WTC11 (cell line): ENCODE data around the gene MRPS27.

Experiments used
- CREB1 ChIP-seq: sonication (generic); formaldehyde crosslinking; IDR thresholded peaks from 2 replicates; pipeline ENCODE4 v1.8.0; 2023; ENCODE audit warnings: mild to moderate bottlenecking, missing genetic modification reagents
- ELF4 ChIP-seq: sonication (generic); formaldehyde crosslinking; IDR thresholded peaks from 2 replicates; pipeline ENCODE4 v1.8.1; 2022; ENCODE audit warnings: low read depth, mild to moderate bottlenecking, moderate library complexity, missing genetic modification reagents
- EMX1 ChIP-seq: fragments of 250-450 bp; sonication (Bioruptor Pico); IDR thresholded peaks from 2 replicates; pipeline ENCODE4 v1.8.0; 2021; ENCODE audit warnings: mild to moderate bottlenecking
- FOXJ3 ChIP-seq: sonication (generic); formaldehyde crosslinking; IDR thresholded peaks from 2 replicates; pipeline ENCODE4 v1.9.0; 2021; ENCODE audit warnings: missing genetic modification reagents, mild to moderate bottlenecking, borderline replicate concordance
- JUN ChIP-seq: sonication (generic); formaldehyde crosslinking; IDR thresholded peaks from 2 replicates; pipeline ENCODE4 v1.8.0; 2023; ENCODE audit warnings: mild to moderate bottlenecking, missing genetic modification reagents
- MXD4 ChIP-seq: fragments of 250-450 bp; sonication (Bioruptor Pico); IDR thresholded peaks from 2 replicates; pipeline ENCODE4 v1.8.0; 2021; ENCODE audit warnings: mild to moderate bottlenecking, moderate library complexity, borderline replicate concordance
- RELA ChIP-seq: sonication (generic); formaldehyde crosslinking; IDR thresholded peaks from 2 replicates; pipeline ENCODE4 v1.8.1; 2022; ENCODE audit warnings: missing genetic modification reagents, mild to moderate bottlenecking, borderline replicate concordance
- TF ChIP-seq, protein P1 (sequence below): fragments of 200-600 bp; IDR thresholded peaks from 2 replicates; pipeline ENCODE4 v1.8.0; 2022; ENCODE audit warnings: antibody characterized with exemption
- TF ChIP-seq, protein P2 (sequence below): sonication (generic); formaldehyde crosslinking; IDR thresholded peaks from 2 replicates; pipeline ENCODE4 v1.8.1; 2022; ENCODE audit warnings: mild to moderate bottlenecking, moderate library complexity, missing genetic modification reagents
- TF ChIP-seq, protein P3 (sequence below): sonication (generic); formaldehyde crosslinking; IDR thresholded peaks from 2 replicates; pipeline ENCODE4 v1.8.1; 2023; ENCODE audit warnings: mild to moderate bottlenecking, missing genetic modification reagents
- TF ChIP-seq, protein P4 (sequence below): sonication (generic); formaldehyde crosslinking; IDR thresholded peaks from 2 replicates; pipeline ENCODE4 v1.8.0; 2022; ENCODE audit warnings: mild to moderate bottlenecking, missing genetic modification reagents

DNA sequence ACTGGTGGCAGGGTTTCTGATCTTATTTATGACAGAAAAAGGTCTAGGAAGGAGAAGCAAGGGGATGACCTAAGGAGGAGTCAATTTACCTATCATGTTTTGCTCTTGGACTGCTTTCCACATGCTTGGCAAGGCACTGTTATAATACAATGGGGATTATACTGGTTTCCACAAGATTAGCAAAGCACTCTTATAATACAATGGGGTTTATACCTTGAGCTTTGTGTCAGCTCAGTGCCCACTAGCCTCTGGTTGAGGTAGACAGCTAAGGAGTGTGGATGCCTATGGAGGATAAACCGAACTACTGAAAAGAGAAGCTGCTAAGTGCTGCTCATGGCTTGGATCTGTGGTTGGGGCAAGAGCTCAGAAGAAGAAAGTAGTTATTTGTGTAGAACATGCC is 68.7 kb downstream of the MRPS27 start:
- TF ChIP-seq, protein P1, sequence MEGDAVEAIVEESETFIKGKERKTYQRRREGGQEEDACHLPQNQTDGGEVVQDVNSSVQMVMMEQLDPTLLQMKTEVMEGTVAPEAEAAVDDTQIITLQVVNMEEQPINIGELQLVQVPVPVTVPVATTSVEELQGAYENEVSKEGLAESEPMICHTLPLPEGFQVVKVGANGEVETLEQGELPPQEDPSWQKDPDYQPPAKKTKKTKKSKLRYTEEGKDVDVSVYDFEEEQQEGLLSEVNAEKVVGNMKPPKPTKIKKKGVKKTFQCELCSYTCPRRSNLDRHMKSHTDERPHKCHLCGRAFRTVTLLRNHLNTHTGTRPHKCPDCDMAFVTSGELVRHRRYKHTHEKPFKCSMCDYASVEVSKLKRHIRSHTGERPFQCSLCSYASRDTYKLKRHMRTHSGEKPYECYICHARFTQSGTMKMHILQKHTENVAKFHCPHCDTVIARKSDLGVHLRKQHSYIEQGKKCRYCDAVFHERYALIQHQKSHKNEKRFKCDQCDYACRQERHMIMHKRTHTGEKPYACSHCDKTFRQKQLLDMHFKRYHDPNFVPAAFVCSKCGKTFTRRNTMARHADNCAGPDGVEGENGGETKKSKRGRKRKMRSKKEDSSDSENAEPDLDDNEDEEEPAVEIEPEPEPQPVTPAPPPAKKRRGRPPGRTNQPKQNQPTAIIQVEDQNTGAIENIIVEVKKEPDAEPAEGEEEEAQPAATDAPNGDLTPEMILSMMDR, result no peak
- TF ChIP-seq ELF4 (no peak), EMX1 (CRISPR knock-in tag) (no peak), MXD4 (no peak), RELA (CRISPR knock-in tag) (no peak), FOXJ3 (CRISPR knock-in tag) (no peak), JUN (no peak), CREB1 (CRISPR knock-in tag) (no peak)
- TF ChIP-seq, protein P2, sequence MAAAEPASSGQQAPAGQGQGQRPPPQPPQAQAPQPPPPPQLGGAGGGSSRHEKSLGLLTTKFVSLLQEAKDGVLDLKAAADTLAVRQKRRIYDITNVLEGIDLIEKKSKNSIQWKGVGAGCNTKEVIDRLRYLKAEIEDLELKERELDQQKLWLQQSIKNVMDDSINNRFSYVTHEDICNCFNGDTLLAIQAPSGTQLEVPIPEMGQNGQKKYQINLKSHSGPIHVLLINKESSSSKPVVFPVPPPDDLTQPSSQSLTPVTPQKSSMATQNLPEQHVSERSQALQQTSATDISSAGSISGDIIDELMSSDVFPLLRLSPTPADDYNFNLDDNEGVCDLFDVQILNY (CRISPR knock-in tag), result no peak
- TF ChIP-seq, protein P3, sequence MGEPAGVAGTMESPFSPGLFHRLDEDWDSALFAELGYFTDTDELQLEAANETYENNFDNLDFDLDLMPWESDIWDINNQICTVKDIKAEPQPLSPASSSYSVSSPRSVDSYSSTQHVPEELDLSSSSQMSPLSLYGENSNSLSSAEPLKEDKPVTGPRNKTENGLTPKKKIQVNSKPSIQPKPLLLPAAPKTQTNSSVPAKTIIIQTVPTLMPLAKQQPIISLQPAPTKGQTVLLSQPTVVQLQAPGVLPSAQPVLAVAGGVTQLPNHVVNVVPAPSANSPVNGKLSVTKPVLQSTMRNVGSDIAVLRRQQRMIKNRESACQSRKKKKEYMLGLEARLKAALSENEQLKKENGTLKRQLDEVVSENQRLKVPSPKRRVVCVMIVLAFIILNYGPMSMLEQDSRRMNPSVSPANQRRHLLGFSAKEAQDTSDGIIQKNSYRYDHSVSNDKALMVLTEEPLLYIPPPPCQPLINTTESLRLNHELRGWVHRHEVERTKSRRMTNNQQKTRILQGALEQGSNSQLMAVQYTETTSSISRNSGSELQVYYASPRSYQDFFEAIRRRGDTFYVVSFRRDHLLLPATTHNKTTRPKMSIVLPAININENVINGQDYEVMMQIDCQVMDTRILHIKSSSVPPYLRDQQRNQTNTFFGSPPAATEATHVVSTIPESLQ, result no peak
- TF ChIP-seq, protein P4, sequence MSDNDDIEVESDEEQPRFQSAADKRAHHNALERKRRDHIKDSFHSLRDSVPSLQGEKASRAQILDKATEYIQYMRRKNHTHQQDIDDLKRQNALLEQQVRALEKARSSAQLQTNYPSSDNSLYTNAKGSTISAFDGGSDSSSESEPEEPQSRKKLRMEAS (CRISPR knock-in tag), result no peak
